IPS-15b (cell line): ENCODE data around the gene CHEK2.
"Not testable (repeated sequence)": the region's sequence is repeated elsewhere in the genome, so short reads cannot be mapped to it uniquely, and the experiment has no call there.

ENCODE experiments used
- H3K27me3 ChIP-seq: one replicate; pipeline ENCODE4 v1.6.1; 2013; ENCODE audit warnings: low read length; ENCODE audit not compliant: control insufficient read depth, insufficient read depth
- H3K36me3 ChIP-seq: one replicate; pipeline ENCODE4 v1.6.1; 2013; ENCODE audit warnings: low read length; ENCODE audit not compliant: control insufficient read depth, insufficient read depth
- H3K4me1 ChIP-seq: one replicate; pipeline ENCODE4 v1.6.1; 2013; ENCODE audit warnings: mild to moderate bottlenecking, low read length; ENCODE audit not compliant: control insufficient read depth, insufficient read depth
- H3K4me3 ChIP-seq: one replicate; pipeline ENCODE4 v1.5.1; 2013; ENCODE audit warnings: low read depth, low read length
- H3K9ac ChIP-seq: one replicate; pipeline ENCODE4 v1.6.1; 2013; ENCODE audit warnings: low read depth, mild to moderate bottlenecking, low read length
- H3K9me3 ChIP-seq: one replicate; pipeline ENCODE4 v1.6.1; 2013; ENCODE audit warnings: mild to moderate bottlenecking, low read length; ENCODE audit not compliant: control insufficient read depth, insufficient read depth

The CHEK2 gene

DNA sequence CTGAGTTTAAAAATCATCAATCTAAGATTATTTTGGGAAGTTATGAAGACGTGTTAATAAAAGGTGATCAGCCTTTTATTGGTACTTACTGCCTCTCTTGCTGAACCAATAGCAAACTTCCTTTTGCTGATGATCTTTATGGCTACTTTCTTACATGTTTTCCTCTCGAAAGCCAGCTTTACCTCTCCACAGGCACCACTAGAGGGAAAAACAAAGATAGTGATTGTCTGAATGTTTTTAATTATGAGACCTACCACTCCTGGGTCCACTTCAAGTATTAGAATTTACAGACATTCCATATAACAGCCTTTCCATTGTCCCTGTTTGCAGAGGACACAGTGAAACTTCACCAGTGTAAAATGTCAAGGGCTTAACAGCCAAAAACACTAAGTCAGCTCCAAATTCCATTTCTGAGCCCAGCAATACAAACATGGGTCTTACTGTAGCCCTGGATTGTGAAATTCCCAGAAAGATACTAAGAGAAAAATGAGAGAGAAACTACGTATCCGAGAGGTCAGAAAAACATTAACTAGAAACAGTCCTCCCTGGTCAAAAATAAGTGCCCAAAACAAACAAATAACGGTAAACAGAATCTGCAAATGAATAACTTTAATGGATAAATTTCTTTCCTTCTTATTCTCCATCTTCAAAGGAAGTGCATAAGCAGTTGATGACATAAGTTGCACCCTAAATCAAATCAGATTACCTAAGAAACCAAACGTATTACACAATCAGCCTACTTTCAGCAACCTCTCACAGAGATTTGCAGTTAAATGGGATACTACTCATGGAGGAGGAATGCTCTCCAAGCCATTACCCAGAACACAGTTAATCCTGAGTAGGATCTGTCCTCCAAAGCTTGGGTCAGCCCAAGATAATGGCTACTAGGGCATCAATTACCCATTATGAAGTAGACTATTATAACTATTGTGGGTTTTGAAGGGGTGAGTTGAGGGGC, 29.5 kb downstream of the CHEK2 start:
- Histone ChIP-seq H3K9me3 (no peaks in the 10 kb centered on the region), H3K27me3 (no peaks in the 10 kb centered on the region), H3K4me3 (no peak overlapping the region), H3K4me1 (no peaks in the 10 kb centered on the region), H3K36me3 (peaks cover 2% of the 10 kb centered on the region), H3K9ac (no peak overlapping the region)

DNA sequence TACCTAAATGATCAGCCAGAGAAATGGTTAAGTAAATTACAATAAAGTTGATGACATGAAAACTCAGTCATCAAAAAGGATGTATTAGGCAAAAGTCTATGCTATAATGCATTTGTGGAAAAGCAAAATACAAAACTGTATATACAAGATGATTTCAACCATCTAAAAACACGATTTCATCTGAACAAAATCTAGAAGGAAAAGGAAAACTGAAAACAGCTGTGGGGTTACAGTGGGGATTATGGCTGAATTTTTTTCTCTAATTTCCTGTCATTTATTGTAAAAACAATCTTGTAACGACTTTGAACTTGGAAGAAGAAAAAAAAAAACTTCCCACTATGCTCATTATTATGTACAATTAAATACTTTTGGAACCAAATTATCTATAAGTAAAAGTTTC, 30.3 kb downstream of the CHEK2 start:
- Histone ChIP-seq H3K4me1 (no peaks in the 10 kb centered on the region), H3K9ac (no peak overlapping the region), H3K27me3 (no peaks in the 10 kb centered on the region), H3K4me3 (no peak overlapping the region), H3K9me3 (no peaks in the 10 kb centered on the region), H3K36me3 (peaks cover 2% of the 10 kb centered on the region)

DNA sequence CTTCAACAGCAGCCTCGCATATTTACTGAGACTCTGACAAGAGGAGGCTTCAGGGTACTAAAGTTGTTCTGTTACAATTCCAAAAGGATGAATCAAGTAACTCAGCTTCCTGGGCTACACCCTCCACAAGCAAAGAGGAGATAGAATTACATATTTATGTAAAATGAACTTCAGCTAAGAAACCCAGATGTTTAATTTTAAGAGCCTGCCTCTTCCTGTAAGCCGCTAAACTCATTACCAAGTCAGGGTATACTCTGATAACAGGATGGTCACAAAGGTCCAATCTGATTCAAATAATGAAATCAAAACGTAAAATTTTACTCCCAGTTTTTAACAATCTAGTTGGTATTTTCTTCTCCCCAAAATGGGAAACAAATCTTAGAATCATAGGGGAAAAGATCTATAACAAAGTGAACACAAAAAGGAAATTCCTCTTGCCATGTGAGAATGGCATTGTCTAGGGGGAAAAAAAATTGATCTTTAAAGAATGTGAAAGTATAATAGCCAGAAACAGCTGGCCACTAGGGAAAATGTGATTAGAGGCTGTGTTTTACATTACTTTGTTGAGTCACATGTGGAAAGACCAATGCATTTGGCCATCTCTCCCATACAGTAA, 30.9 kb downstream of the CHEK2 start:
- H3K4me1 ChIP-seq = no peaks in the 10 kb centered on the region
- no peak overlapping the region for H3K9ac ChIP-seq
- no peak overlapping the region for H3K4me3 ChIP-seq

DNA sequence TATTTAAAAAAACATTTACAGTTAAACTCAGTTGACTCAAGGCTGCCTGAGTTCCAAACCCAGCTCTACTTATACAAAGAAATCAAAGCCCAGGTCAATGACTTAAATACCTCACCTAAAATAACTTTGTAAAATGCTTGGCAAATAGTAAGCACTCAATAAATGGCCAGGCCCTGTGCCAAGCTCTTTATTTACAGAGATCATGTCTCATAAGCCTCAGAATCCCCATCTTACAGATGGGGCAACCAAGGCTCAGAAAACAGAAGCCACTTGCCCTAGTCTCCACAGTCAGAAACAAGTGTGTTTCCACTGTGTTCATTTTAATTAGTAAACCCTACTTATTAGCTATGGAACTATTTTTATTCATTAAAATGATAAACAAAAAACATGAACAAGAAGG, 31.5 kb downstream of the CHEK2 start:
- no peaks in the 10 kb centered on the region for H3K9me3 ChIP-seq
- no peaks in the 10 kb centered on the region for H3K27me3 ChIP-seq
- H3K36me3 ChIP-seq = peaks cover 2% of the 10 kb centered on the region
- no peak overlapping the region for H3K4me3 ChIP-seq
- no peak overlapping the region for H3K9ac ChIP-seq
- H3K4me1 ChIP-seq = no peaks in the 10 kb centered on the region

More for the DNA sequence above, 30.9 kb downstream of the CHEK2 start:
- no peaks in the 10 kb centered on the region for H3K27me3 ChIP-seq
- peaks cover 2% of the 10 kb centered on the region for H3K36me3 ChIP-seq
- no peaks in the 10 kb centered on the region for H3K9me3 ChIP-seq

DNA sequence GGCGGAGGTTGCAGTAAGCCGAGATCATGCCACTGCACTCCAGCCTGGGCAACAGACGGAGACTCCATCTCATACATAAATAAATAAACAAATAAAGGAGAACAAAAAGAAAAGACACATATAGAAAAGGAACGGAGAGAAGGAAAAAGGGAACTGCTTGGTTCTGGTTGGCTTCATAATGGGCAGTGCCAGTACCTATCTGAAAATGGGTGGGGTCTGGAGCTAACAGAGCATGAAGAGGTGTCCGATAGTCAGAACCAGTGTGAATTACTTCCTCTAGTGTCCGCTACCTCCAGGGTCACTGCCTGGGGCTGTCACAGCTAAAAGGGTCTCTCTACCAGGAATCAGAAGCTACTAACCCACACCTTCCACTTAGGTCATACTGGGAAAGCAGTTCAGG, 34.8 kb downstream of the CHEK2 start:
- H3K9ac ChIP-seq = no peak overlapping the region

DNA sequence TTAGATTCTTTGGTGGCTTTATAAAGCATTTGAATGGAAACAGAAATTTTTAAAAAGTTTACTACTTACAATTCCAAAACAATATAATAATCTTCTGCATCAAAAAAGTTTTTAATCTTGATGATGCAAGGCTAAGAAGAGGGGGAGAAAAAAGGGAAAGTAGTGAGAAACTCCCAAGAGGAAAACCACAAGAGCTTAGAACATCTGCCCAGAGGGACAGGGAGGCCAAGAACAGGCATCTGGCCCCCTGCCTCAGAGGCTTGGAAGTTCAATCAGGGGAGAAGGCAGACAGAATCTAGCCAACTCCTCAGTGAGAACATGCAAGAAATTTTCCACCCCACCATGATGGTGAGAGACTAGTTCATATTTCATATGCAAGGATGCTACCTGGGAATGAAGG, 38.2 kb downstream of the CHEK2 start:
- no peaks in the 10 kb centered on the region for H3K9me3 ChIP-seq
- no peak overlapping the region for H3K9ac ChIP-seq
- no peaks in the 10 kb centered on the region for H3K27me3 ChIP-seq
- no peaks in the 10 kb centered on the region for H3K4me1 ChIP-seq
- H3K36me3 ChIP-seq = peaks cover 9% of the 10 kb centered on the region
- H3K4me3 ChIP-seq = no peak overlapping the region

More for the DNA sequence above, 34.8 kb downstream of the CHEK2 start:
- Histone ChIP-seq H3K9me3 (no peaks in the 10 kb centered on the region), H3K27me3 (no peaks in the 10 kb centered on the region), H3K36me3 (peaks cover 9% of the 10 kb centered on the region), H3K4me1 (no peaks in the 10 kb centered on the region), H3K4me3 (no peak overlapping the region)

DNA sequence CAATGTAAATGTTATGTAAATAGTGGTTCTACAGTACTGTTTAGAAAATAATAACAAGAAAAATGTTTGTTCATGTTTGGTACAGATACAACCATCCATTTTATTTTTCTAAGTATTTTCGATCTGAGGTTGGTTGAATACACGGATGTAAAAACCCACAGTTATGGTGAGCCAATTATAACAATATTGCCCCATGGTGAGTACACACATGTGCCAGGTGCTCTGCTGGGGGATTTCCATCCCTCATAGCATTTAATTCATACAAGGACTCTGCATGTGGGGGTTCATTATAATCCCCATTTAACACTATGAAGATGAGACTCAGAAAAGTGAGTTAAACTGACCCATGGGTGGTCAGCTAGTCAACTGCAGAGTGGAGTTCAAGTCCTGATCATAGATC, 38.7 kb downstream of the CHEK2 start:
- no peak overlapping the region for H3K4me3 ChIP-seq
- H3K9ac ChIP-seq = no peak overlapping the region
- no peaks in the 10 kb centered on the region for H3K27me3 ChIP-seq
- peaks cover 9% of the 10 kb centered on the region for H3K36me3 ChIP-seq
- H3K9me3 ChIP-seq = no peaks in the 10 kb centered on the region
- no peaks in the 10 kb centered on the region for H3K4me1 ChIP-seq

DNA sequence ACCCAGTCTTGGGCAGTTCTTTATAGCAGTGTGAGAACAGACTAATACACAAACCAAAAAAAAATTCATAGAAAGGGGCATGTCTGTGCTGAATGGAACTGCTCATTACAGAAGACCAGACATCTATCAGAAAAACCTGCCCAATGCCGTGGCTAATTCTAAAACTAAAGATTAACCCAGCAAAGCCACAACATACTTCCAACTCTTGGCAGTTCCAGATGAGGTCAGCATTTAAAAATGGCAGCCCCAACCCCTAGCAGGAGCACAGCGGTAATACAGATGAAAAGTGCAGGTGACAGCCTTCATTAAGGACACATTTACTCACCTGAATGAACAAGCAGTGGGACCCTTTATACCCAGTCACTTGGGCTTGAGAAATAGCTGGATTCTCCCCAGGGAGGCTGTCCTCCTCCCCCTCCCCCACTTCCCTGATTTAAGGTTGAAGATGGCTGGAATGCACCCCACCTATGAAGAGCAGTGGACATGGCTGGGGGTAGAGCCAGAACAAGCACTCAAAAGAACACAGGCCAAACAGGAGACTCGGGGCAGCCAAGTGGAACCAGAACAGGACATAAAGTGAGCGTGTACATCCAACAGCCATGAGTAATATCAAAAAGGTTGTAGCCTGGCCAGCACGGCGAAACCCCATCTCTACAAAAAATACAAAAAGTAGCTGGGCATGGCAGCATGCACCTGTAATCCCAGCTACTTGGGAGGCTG, 48.4 kb downstream of the CHEK2 start:
- not testable (repeated sequence) for H3K4me3 ChIP-seq, H3K27me3 ChIP-seq, H3K4me1 ChIP-seq, H3K36me3 ChIP-seq, H3K9me3 ChIP-seq, H3K9ac ChIP-seq

DNA sequence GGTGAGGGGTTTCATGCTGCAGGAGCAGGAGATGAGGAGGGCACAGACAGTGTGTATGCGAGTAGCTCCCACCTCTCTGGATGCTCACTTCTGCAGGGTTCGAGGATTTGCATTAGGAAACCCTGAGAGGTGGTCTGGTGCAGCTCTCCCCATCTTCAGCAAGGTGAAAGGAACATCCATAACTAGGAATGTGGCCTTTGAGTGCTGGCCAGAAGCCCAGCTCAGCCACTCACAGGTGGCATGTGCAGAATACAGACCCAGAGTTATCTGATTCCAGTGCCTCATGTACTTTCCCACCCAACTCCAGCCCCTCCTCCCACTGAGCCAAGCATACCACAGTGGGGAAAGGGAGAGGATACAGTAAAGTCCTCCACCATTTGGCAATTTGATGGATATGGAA, 51.8 kb downstream of the CHEK2 start:
- H3K4me1 ChIP-seq, H3K4me3 ChIP-seq, H3K9me3 ChIP-seq, H3K9ac ChIP-seq, H3K36me3 ChIP-seq, H3K27me3 ChIP-seq: not testable (repeated sequence)

DNA sequence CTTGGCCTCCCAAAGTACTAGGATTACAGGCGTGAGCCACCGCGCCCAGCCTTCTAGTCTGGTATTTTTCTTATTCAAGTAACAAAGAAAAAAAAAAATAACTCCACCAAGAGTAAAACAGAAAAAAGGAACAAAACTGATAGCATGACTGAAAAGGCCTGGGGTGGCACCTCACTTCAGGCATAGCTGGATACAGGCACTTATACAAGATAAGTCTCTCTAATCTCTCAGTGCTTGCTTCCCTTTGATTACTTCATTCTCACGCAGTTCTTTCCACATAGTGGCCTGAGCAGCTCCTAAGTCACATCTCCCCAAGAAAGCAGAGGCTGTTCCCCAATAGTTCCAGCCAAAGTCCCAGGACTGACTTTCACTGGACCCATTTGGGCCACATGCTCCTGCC, 58.7 kb downstream of the CHEK2 start:
- not testable (repeated sequence) for H3K4me3 ChIP-seq, H3K9me3 ChIP-seq, H3K4me1 ChIP-seq, H3K9ac ChIP-seq, H3K36me3 ChIP-seq
- H3K27me3 ChIP-seq = peaks cover 12% of the 10 kb centered on the region

DNA sequence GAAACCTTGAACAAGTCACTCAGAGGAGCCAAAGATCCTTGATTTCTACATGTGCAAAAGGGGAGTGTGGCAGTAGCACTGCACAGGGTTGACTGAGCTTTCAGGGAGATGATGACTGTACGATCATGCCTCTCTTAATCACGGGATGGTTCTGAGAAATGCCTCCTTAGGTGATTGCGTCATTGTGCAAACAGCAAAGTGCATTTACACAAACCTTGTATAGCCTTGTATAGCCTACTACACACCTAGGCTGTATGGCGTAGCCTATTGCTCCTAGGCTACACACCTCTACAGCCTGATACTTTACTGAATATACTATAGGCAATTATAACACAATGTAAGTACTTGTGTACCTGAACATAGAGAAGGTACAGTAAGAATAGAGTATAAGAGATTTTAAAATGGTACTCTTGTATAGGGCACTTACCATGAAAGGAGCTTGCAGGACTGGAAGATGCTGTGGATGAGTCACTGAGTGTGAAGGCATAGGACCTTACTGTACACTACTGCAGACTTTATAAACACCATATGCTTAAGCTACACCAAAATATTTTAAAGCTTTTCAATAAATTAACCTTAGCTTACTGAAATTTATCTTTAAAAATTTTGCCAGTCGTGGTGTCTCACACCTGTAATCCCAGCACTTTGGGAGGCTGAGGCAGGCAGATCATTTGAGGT, 60.7 kb downstream of the CHEK2 start:
- peaks cover 12% of the 10 kb centered on the region for H3K27me3 ChIP-seq
- not testable (repeated sequence) for H3K9ac ChIP-seq, H3K4me1 ChIP-seq, H3K4me3 ChIP-seq, H3K36me3 ChIP-seq, H3K9me3 ChIP-seq
